ENCODE data around the gene THEM4. TPM values are rescaled to one million over a fixed set of nuclear protein-coding genes. Genes with fewer than 3 reads are reported as not detected.
"Not testable (repeated sequence)": the region's sequence is repeated elsewhere in the genome, so short reads cannot be mapped to it uniquely, and the experiment has no call there.

Gene THEM4
- total and polyA plus RNA-seq, 2 donors (not counting 1 experiment from before 2014, with no cell fraction given), result 15.0 to 16.1 TPM

DNA sequence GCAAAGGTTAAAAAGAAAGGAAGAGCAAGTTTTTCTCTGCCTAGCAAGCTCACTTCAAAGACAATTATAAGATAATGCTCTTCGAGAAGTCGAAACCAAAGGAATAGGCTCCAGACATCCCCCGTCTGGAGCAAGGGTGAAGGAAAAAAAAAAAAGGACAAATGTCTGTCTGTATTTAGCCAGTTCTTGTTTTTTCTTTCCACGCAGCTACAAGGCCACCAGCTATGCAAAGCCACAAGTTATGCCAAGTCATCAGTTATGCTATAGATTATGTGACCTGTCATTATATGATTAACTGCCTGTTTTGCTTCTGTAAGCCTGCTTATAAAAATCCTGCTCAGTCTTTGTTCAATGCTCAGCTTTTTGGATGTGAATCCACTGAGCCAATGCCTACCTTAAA is 53.4 kb downstream of the THEM4 start:
- Histone ChIP-seq H4K20me1 (ENCODE audit: control insufficient read depth, insufficient read depth, low read length, poor library complexity, severe bottlenecking) (no peaks in the 10 kb centered on the region), H3K4me2 (replicated peaks; ENCODE audit: low read depth, low read length, poor library complexity, severe bottlenecking) (no peak overlapping the region), H3K9ac (ENCODE audit: low read length) (no peak overlapping the region), H2AFZ (ENCODE audit: insufficient read depth, low read depth, low read length, poor library complexity, severe bottlenecking) (no peak overlapping the region), H3K9me3 (ENCODE audit: control extremely low read depth in 1 of 3, control insufficient read depth in 2 of 3, insufficient read depth in 1 of 3, low read length in 2 of 3) (no peaks in the 10 kb centered on the region), H3K27me3 (replicated peaks in 1 of 4; ENCODE audit: control extremely low read depth in 1 of 4, control insufficient read depth in 3 of 4, insufficient read depth in 4 of 4, low read length in 3 of 4) (no peaks in the 10 kb centered on the region), H3K79me2 (ENCODE audit: control insufficient read depth, insufficient read depth, low read length) (no peaks in the 10 kb centered on the region), H3K27ac (ENCODE audit: low read length in 2 of 2) (no peak overlapping the region), H3K36me3 (replicated peaks in 1 of 2; ENCODE audit: control extremely low read depth in 1 of 2, control insufficient read depth in 1 of 2, extremely low read depth in 1 of 2, insufficient read depth in 2 of 2, low read length in 1 of 2) (no peaks in the 10 kb centered on the region), H3K4me3 (ENCODE audit: control extremely low read depth in 1 of 5, extremely low read depth in 1 of 5, insufficient read depth in 1 of 5, low read depth in 2 of 5, low read length in 4 of 5) (no peak overlapping the region), H3K4me1 (ENCODE audit: control insufficient read depth in 2 of 2, insufficient read depth in 2 of 2, low read length in 2 of 2) (peaks cover 8 to 15% of the 10 kb centered on the region in 2 donors)
- no peak overlapping the region for H3K4me3 Mint-ChIP-seq
- peaks cover 10% of the 10 kb centered on the region for H3K4me1 Mint-ChIP-seq
- DNase-seq (no peak), ATAC-seq (ENCODE audit: low read depth) (no peak)
- no peak for TF ChIP-seq EZH2 (IDR thresholded peaks at IDR 0.05; ENCODE audit: borderline replicate concordance, insufficient read depth, low read depth, low read length, poor library complexity, severe bottlenecking)
- TF ChIP-seq, protein P1, sequence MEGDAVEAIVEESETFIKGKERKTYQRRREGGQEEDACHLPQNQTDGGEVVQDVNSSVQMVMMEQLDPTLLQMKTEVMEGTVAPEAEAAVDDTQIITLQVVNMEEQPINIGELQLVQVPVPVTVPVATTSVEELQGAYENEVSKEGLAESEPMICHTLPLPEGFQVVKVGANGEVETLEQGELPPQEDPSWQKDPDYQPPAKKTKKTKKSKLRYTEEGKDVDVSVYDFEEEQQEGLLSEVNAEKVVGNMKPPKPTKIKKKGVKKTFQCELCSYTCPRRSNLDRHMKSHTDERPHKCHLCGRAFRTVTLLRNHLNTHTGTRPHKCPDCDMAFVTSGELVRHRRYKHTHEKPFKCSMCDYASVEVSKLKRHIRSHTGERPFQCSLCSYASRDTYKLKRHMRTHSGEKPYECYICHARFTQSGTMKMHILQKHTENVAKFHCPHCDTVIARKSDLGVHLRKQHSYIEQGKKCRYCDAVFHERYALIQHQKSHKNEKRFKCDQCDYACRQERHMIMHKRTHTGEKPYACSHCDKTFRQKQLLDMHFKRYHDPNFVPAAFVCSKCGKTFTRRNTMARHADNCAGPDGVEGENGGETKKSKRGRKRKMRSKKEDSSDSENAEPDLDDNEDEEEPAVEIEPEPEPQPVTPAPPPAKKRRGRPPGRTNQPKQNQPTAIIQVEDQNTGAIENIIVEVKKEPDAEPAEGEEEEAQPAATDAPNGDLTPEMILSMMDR (IDR thresholded peaks at IDR 0.05), result no peak
- WGBS (ENCODE audit: insufficient coverage), result 80% methylated on average over 2 of the region's 4 CpGs
- H3K27me3 Mint-ChIP-seq, result peaks cover 5% of the 10 kb centered on the region
- CTCF ChIA-PET, result no interaction called here
- H3K9me3 Mint-ChIP-seq (ENCODE audit: insufficient read depth), result no peaks in the 10 kb centered on the region
- intact Hi-C loops (cut with micrococcal nuclease), result no loop called here
- no peak overlapping the region for H3K27ac Mint-ChIP-seq
- POLR2A ChIA-PET, result no interaction called here

DNA sequence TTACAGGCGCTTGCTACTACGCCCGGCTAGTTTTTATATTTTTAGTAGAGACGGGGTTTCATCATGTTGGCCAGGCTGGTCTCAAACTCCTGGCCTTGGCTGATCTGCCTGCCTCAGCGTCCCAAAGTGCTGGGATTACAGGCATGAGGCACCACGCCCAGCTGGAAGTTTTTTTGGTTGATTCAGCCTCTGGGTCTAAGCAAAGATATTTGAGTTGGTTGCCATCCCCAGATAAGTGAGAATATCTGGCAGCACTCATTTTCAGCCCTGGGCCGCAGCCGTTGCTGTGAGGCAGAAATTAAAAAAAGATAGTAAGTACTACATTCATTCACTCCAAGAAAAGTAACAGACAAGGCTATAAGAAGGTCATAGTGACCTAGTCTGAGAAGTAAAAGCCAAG is 53.8 kb downstream of the THEM4 start:
- ATAC-seq (ENCODE audit: low read depth); H3K27me3 ChIP-seq (replicated peaks in 1 of 4; ENCODE audit: control extremely low read depth in 1 of 4, control insufficient read depth in 3 of 4, insufficient read depth in 4 of 4, low read length in 3 of 4); H3K9ac ChIP-seq (ENCODE audit: low read length); H3K27ac ChIP-seq (ENCODE audit: low read length in 2 of 2); POLR2A ChIA-PET; H3K36me3 ChIP-seq (replicated peaks in 1 of 2; ENCODE audit: control extremely low read depth in 1 of 2, control insufficient read depth in 1 of 2, extremely low read depth in 1 of 2, insufficient read depth in 2 of 2, low read length in 1 of 2); H3K4me3 Mint-ChIP-seq; intact Hi-C loops (cut with micrococcal nuclease); H3K4me2 ChIP-seq (replicated peaks; ENCODE audit: low read depth, low read length, poor library complexity, severe bottlenecking); H4K20me1 ChIP-seq (ENCODE audit: control insufficient read depth, insufficient read depth, low read length, poor library complexity, severe bottlenecking); DNase-seq; H3K27ac Mint-ChIP-seq; H3K4me3 ChIP-seq (ENCODE audit: control extremely low read depth in 1 of 5, extremely low read depth in 1 of 5, insufficient read depth in 1 of 5, low read depth in 2 of 5, low read length in 4 of 5); H3K4me1 Mint-ChIP-seq; H3K27me3 Mint-ChIP-seq; H3K9me3 Mint-ChIP-seq (ENCODE audit: insufficient read depth); CTCF ChIA-PET; H3K9me3 ChIP-seq (ENCODE audit: control extremely low read depth in 1 of 3, control insufficient read depth in 2 of 3, insufficient read depth in 1 of 3, low read length in 2 of 3); H3K79me2 ChIP-seq (ENCODE audit: control insufficient read depth, insufficient read depth, low read length); H2AFZ ChIP-seq (ENCODE audit: insufficient read depth, low read depth, low read length, poor library complexity, severe bottlenecking): not testable (repeated sequence)
- 100% methylated on average over 5 of the region's 8 CpGs for WGBS (ENCODE audit: insufficient coverage)
- peaks cover 7 to 11% of the 10 kb centered on the region in 2 donors for H3K4me1 ChIP-seq (ENCODE audit: control insufficient read depth in 2 of 2, insufficient read depth in 2 of 2, low read length in 2 of 2)

All from B cell (primary cell).